OCI-LY7 (cell line): Measurements from ENCODE around the gene STIM1. TPM values are rescaled to one million over a fixed set of nuclear protein-coding genes. Genes with fewer than 3 reads are reported as not detected.

ENCODE experiments used
- BruUV-seq: library from RNA; stranded (reverse); fragments of 400-500 nt; replicated peaks from 2 replicates; lab custom pipeline; 2021; lab: Mats Ljungman, UMichigan
- CTCF ChIA-PET: fragments of 300-600 bp; sonication (Branson Sonifier 250); formaldehyde crosslinking; loops from one replicate; lab custom pipeline; 2022; ENCODE audit warnings: antibody characterized with exemption; ENCODE audit not compliant: unreplicated experiment; lab: Charles Lee
- POLR2A ChIA-PET: fragments of 300-600 bp; sonication (Branson Sonifier 250); formaldehyde crosslinking; loops from one replicate; lab custom pipeline; 2022; ENCODE audit warnings: antibody characterized with exemption; lab: Charles Lee
- DNase-seq: peaks from one replicate; pipeline ENCODE4 v3.0.0-alpha.2; 2015; ENCODE audit warnings: low spot score
- H2AFZ ChIP-seq: fragments of 200-600 bp; sonication (generic), shearing (Covaris generic); 2 replicates; pipeline ENCODE4 v1.6.1; 2014; ENCODE audit warnings: mild to moderate bottlenecking, antibody characterized with exemption, low read length, moderate library complexity
- H3K27ac ChIP-seq: fragments of 200-600 bp; sonication (generic); 2 replicates; pipeline ENCODE4 v1.5.1; 2014; ENCODE audit warnings: mixed run types, low read depth, mild to moderate bottlenecking, moderate library complexity, low read length, inconsistent platforms; ENCODE audit not compliant: poor library complexity, severe bottlenecking
- H3K36me3 ChIP-seq: fragments of 200-600 bp; sonication (generic); 2 replicates; pipeline ENCODE4 v1.6.1; 2014; ENCODE audit warnings: mild to moderate bottlenecking, antibody characterized with exemption, low read length, moderate library complexity, mixed read lengths; ENCODE audit not compliant: insufficient read depth
- H3K4me1 ChIP-seq: fragments of 200-600 bp; sonication (generic); 2 replicates; pipeline ENCODE4 v1.5.1; 2014; ENCODE audit warnings: mild to moderate bottlenecking, low read length; ENCODE audit not compliant: insufficient read depth, poor library complexity, severe bottlenecking
- H3K4me2 ChIP-seq: fragments of 200-600 bp; sonication (generic); 2 replicates; pipeline ENCODE4 v1.6.1; 2014; ENCODE audit warnings: mild to moderate bottlenecking, low read length
- H3K4me3 ChIP-seq: fragments of 200-600 bp; sonication (generic); 2 replicates; pipeline ENCODE4 v1.5.1; 2014; ENCODE audit warnings: mild to moderate bottlenecking, low read depth, low read length; ENCODE audit not compliant: poor library complexity, severe bottlenecking
- H3K79me2 ChIP-seq: fragments of 200-600 bp; sonication (generic); 2 replicates; pipeline ENCODE4 v1.6.1; 2016; ENCODE audit warnings: low read depth, mild to moderate bottlenecking, low read length, moderate library complexity, mixed read lengths; ENCODE audit not compliant: insufficient read depth
- H3K9me2 ChIP-seq: fragments of 200-600 bp; sonication (generic); 2 replicates; pipeline ENCODE4 v1.6.1; 2016; ENCODE audit warnings: mild to moderate bottlenecking, low read length, mixed read lengths; ENCODE audit not compliant: insufficient read depth
- H3K9me3 ChIP-seq: fragments of 200-600 bp; sonication (generic); 2 replicates; pipeline ENCODE4 v1.6.1; 2014; ENCODE audit warnings: mild to moderate bottlenecking, mixed run types, low read length, mixed read lengths
- H4K20me1 ChIP-seq: fragments of 200-600 bp; sonication (generic); 2 replicates; pipeline ENCODE4 v1.6.1; 2014; ENCODE audit warnings: mild to moderate bottlenecking, antibody characterized with exemption, low read length, moderate library complexity, mixed read lengths; ENCODE audit not compliant: insufficient read depth
- EZH2phosphoT487 ChIP-seq: fragments of 200-600 bp; sonication (generic); IDR thresholded peaks from 2 replicates; pipeline ENCODE4 v1.6.1; 2018; ENCODE audit warnings: low read depth, borderline replicate concordance, mild to moderate bottlenecking, mixed run types, antibody characterized with exemption, low read length, moderate library complexity, mixed read lengths
- intact Hi-C: fragments of 100-400 bp; cut with micrococcal nuclease; formaldehyde crosslinking; loops from one replicate; pipeline ENCODE4 v1.10.0; 2022; ENCODE audit not compliant: unreplicated experiment
- total RNA-seq, 2 experiments: library from RNA; depleted of rRNA in 1 of 2; stranded (reverse); fragments of >200 nt in 1 of 2; shearing (Covaris generic) in 1 of 2; gene quantifications; 2 replicates each; pipeline ENCODE4 v1.2.3, GENCODE V29; 2014 to 2022
- TF ChIP-seq, protein P1 (sequence below): fragments of 200-600 bp; sonication (generic); conservative IDR thresholded peaks from 2 replicates; pipeline ENCODE4 v1.5.1; 2014; ENCODE audit warnings: mild to moderate bottlenecking, antibody characterized with exemption, low read length, moderate library complexity, mixed read lengths

STIM1 gene
- total RNA-seq, 2 experiments from 2014 or later, result 21.0 to 49.1 TPM

DNA sequence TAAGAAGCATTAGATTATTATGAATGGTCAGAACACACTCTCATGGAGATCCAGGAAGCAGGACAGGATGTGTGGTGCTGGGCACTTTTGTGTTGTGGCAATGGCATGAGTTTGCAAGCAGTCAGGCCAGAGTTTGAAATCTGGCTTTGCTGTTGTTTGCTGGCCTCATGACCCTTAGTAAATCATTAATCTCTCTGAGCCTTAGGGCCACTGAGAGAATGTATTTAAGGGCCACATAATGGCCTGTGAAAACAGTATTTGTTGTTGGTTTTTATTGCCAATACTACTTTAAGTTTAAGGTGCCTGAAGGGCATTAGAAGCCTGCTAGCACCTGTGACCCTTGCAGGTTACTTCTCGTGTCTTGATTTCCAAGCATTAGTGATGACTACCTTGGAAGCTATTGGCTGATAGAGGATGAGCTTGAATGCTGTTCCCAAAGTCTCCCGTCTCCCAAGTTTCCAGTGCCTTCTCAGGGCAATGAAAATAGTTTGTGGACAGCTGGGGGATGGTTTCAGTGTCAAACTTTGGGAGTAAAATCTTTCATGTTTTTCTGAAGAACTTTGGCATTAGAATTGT is 24.6 kb downstream of the STIM1 start:
- peaks cover 29% of the 10 kb centered on the region; the same call in 1 of the 2 replicates for H3K79me2 ChIP-seq
- intact Hi-C loops, result no loop called here
- peak overlapping the region; percentile 35 for H3K4me3 ChIP-seq
- H3K4me2 ChIP-seq, result peak overlapping the region; percentile 71
- peaks cover 55% of the 10 kb centered on the region for H3K4me1 ChIP-seq
- ChIA-PET POLR2A (interaction anchor here (0.8 to 1.9 kb wide), 7 partner anchors 12 to 187 kb away, joined by 3 to 13 read pairs (median 4); partner anchors contain the start of gene STIM1), CTCF (interaction anchor here (0.9 kb wide), 1 partner anchor 25 kb away, joined by 4 read pairs; the partner anchor contains the start of gene STIM1)
- H2AFZ ChIP-seq, result no peak overlapping the region
- BruUV-seq, result no TSS peak
- peaks cover 25% of the 10 kb centered on the region for H4K20me1 ChIP-seq
- peak overlapping the region; percentile 12 for H3K27ac ChIP-seq
- no peaks in the 10 kb centered on the region for H3K9me2 ChIP-seq
- H3K9me3 ChIP-seq, result peaks cover 5% of the 10 kb centered on the region; the same call in 1 of the 2 replicates
- TF ChIP-seq EZH2phosphoT487, result no peak
- TF ChIP-seq, protein P1, sequence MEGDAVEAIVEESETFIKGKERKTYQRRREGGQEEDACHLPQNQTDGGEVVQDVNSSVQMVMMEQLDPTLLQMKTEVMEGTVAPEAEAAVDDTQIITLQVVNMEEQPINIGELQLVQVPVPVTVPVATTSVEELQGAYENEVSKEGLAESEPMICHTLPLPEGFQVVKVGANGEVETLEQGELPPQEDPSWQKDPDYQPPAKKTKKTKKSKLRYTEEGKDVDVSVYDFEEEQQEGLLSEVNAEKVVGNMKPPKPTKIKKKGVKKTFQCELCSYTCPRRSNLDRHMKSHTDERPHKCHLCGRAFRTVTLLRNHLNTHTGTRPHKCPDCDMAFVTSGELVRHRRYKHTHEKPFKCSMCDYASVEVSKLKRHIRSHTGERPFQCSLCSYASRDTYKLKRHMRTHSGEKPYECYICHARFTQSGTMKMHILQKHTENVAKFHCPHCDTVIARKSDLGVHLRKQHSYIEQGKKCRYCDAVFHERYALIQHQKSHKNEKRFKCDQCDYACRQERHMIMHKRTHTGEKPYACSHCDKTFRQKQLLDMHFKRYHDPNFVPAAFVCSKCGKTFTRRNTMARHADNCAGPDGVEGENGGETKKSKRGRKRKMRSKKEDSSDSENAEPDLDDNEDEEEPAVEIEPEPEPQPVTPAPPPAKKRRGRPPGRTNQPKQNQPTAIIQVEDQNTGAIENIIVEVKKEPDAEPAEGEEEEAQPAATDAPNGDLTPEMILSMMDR, result no peak
- H3K36me3 ChIP-seq, result no peaks in the 10 kb centered on the region; the same call in 1 of the 2 replicates
- DNase-seq, result no peak

DNA sequence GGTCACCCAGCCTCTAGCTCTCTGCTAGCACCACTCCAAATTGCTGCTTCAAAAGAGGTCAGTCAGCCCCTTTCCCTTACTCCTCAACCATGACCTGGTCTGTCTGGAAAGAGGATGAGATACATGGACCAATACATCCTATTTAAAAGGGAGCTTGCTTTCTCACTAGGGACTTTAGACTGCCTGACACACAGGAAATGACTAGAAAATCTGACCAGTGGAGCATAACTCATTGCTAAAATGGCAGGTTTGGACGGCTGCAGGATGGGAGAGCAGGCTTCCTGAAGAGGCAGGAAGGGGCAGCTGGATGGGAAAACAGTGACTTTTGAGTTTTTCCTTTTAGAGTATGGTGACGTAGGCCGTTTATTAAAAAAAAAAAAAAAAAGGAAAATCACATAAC is 25.3 kb downstream of the STIM1 start:
- no TSS peak for BruUV-seq
- DNase-seq, result peak; percentile 69
- ChIA-PET POLR2A (interaction anchor here (0.8 to 1.9 kb wide), 7 partner anchors 13 to 186 kb away, joined by 3 to 13 read pairs (median 4); partner anchors contain the start of gene STIM1), CTCF (interaction anchor here (0.9 kb wide), 1 partner anchor 26 kb away, joined by 4 read pairs; the partner anchor contains the start of gene STIM1)
- TF ChIP-seq, protein P1, result no peak
- peaks cover 25% of the 10 kb centered on the region for H4K20me1 ChIP-seq
- H3K4me1 ChIP-seq, result peaks cover 55% of the 10 kb centered on the region
- H3K9me2 ChIP-seq, result no peaks in the 10 kb centered on the region
- peaks cover 30% of the 10 kb centered on the region; the same call in 1 of the 2 replicates for H3K79me2 ChIP-seq
- peaks cover 5% of the 10 kb centered on the region; the same call in 1 of the 2 replicates for H3K9me3 ChIP-seq
- H3K4me2 ChIP-seq, result peak overlapping the region; percentile 71
- peak overlapping the region; percentile 35 for H3K4me3 ChIP-seq
- H3K36me3 ChIP-seq, result no peaks in the 10 kb centered on the region; the same call in 1 of the 2 replicates
- intact Hi-C loops, result no loop called here
- no peak overlapping the region for H2AFZ ChIP-seq
- peak overlapping the region; percentile 12 for H3K27ac ChIP-seq

DNA sequence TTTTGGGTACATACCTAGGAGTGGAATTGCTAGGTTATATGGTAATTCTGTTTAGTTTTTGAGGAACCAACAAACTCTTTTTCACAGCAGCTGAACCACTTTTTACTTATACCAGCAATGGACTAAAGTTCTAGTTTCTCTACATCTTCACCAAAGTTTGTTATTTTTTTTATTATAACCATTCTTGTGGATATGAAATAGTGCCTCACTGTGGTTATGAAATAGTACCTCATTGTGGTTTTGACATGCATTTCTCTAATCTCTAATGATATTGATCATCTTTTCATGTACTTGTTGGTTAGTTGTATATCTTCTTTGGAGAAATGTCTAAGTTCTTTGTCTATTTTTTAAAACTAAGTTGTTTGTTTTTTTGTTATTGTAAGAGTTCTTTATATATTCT is 27.2 kb downstream of the STIM1 start:
- intact Hi-C loops, result no loop called here
- DNase-seq, result no peak
- H4K20me1 ChIP-seq, result peaks cover 30% of the 10 kb centered on the region
- H2AFZ ChIP-seq, result no peak overlapping the region
- ChIA-PET CTCF (no interaction called here), POLR2A (interaction anchor here (0.7 to 1.2 kb wide), 3 partner anchors 9 to 18 kb away, joined by 3 to 4 read pairs (median 4); no protein-coding TSS in a partner anchor)
- no peaks in the 10 kb centered on the region for H3K9me2 ChIP-seq
- no TSS peak for BruUV-seq
- no peaks in the 10 kb centered on the region; the same call in 1 of the 2 replicates for H3K36me3 ChIP-seq
- H3K27ac ChIP-seq, result no peak overlapping the region
- peaks cover 30% of the 10 kb centered on the region; the same call in 1 of the 2 replicates for H3K79me2 ChIP-seq
- peaks cover 48% of the 10 kb centered on the region for H3K4me1 ChIP-seq
- H3K9me3 ChIP-seq, result peaks cover 5% of the 10 kb centered on the region; the same call in 1 of the 2 replicates
- no peak overlapping the region for H3K4me3 ChIP-seq
- H3K4me2 ChIP-seq, result no peak overlapping the region
- no peak for TF ChIP-seq EZH2phosphoT487
- TF ChIP-seq, protein P1, result peak; percentile 46; the same call in 1 of the 2 replicates
